Keratinocyte (primary cell): ENCODE results near the gene CCDC9. TPM values are rescaled to one million over a fixed set of nuclear protein-coding genes. Genes with fewer than 3 reads are reported as not detected.

Source experiments
- DNase-seq: peaks from one replicate; pipeline ENCODE4 v3.0.0-alpha.2; 2011; ENCODE audit warnings: low read depth, missing footprints, low spot score
- FAIRE-seq: peaks from 2 replicates; lab custom pipeline; 2011; peaks lifted over from hg19 to GRCh38; lab: Jason Lieb, UNC
- H2AFZ ChIP-seq: 2 replicates; pipeline ENCODE4 v1.6.0; 2012; ENCODE audit warnings: low read length, control low read depth, inconsistent platforms; ENCODE audit not compliant: control insufficient read depth
- H3K27ac ChIP-seq: 2 replicates; pipeline ENCODE4 v1.5.1; 2011; ENCODE audit warnings: low read length; ENCODE audit not compliant: control insufficient read depth, insufficient read depth
- H3K27me3 ChIP-seq: 3 replicates; pipeline ENCODE4 v1.6.0; 2011; ENCODE audit warnings: low read length; ENCODE audit not compliant: control insufficient read depth, insufficient read depth; ENCODE audit errors: extremely low read depth
- H3K36me3 ChIP-seq, 2 experiments: 2 replicates in 1 of 2; 3 replicates in 1 of 2; pipeline ENCODE4 v1.5.1; 2011; ENCODE audit warnings: low read length in 2 of 2, mild to moderate bottlenecking in 1 of 2; ENCODE audit not compliant: control insufficient read depth in 2 of 2, insufficient read depth in 2 of 2; ENCODE audit errors: extremely low read depth in 1 of 2
- H3K4me1 ChIP-seq: 3 replicates; pipeline ENCODE4 v1.5.1; 2011; ENCODE audit warnings: low read length; ENCODE audit not compliant: control insufficient read depth, insufficient read depth; ENCODE audit errors: extremely low read depth
- H3K4me2 ChIP-seq: 3 replicates; pipeline ENCODE4 v1.6.0; 2011; ENCODE audit warnings: low read depth, low read length; ENCODE audit not compliant: control insufficient read depth, insufficient read depth; ENCODE audit errors: extremely low read depth
- H3K4me3 ChIP-seq, 3 experiments: fragments of 200-600 bp in 1 of 3; sonication (generic) in 1 of 3; 2 replicates in 2 of 3; 3 replicates in 1 of 3; pipeline ENCODE4 v1.5.1; 2011 to 2016; ENCODE audit warnings: low read length in 3 of 3, mild to moderate bottlenecking in 3 of 3, control low read depth in 2 of 3, inconsistent platforms in 1 of 3, low read depth in 1 of 3, mixed read lengths in 1 of 3, mixed run types in 1 of 3, moderate library complexity in 1 of 3; ENCODE audit not compliant: control insufficient read depth in 2 of 3, insufficient read depth in 2 of 3; ENCODE audit errors: extremely low read depth in 1 of 3
- H3K79me2 ChIP-seq: 2 replicates; pipeline ENCODE4 v1.6.0; 2012; ENCODE audit warnings: low read length; ENCODE audit not compliant: control insufficient read depth, insufficient read depth
- H3K9ac ChIP-seq: 3 replicates; pipeline ENCODE4 v1.6.0; 2011; ENCODE audit warnings: low read length; ENCODE audit not compliant: control insufficient read depth, insufficient read depth; ENCODE audit errors: extremely low read depth
- H3K9me1 ChIP-seq: 3 replicates; pipeline ENCODE4 v1.6.0; 2011; ENCODE audit warnings: low read length; ENCODE audit not compliant: control insufficient read depth, insufficient read depth; ENCODE audit errors: extremely low read depth
- H3K9me3 ChIP-seq: 2 replicates; pipeline ENCODE4 v1.5.1; 2012; ENCODE audit warnings: low read depth, low read length; ENCODE audit not compliant: control insufficient read depth
- H4K20me1 ChIP-seq: 3 replicates; pipeline ENCODE4 v1.6.0; 2011; ENCODE audit warnings: low read length; ENCODE audit not compliant: control insufficient read depth, insufficient read depth; ENCODE audit errors: extremely low read depth
- EZH2 ChIP-seq: IDR thresholded peaks from one replicate; pipeline ENCODE4 v1.6.1; 2012; ENCODE audit warnings: inconsistent platforms, mild to moderate bottlenecking, low read length, moderate library complexity
- dilution Hi-C: fragments of 300-500 bp; cut with MboI; formaldehyde crosslinking; loops from one replicate; pipeline ENCODE4 v1.7.0; 2020; ENCODE audit warnings: low sequenced_read_pairs; ENCODE audit not compliant: extremely low pct_ligation_motif_present
- polyA plus RNA-seq, 5 experiments: library from polyadenylated mRNA; depleted of rRNA in 3 of 5; stranded (reverse) in 3 of 5; stranded (forward) in 1 of 5; unstranded in 1 of 5; fragments of >200 nt; gene quantifications; 1 replicate in 1 of 5; 2 replicates in 3 of 5; 3 replicates in 1 of 5; pipeline versions ENCODE4 v1.2.1 to v1.2.3, GENCODE V29; 2011 to 2012; ENCODE audit warnings: missing spikeins in 2 of 5, low read depth in 1 of 5, low replicate concordance in 1 of 5
- TF ChIP-seq, protein P1 (sequence below), 3 experiments: IDR thresholded peaks in 1 of 3; conservative IDR thresholded peaks in 1 of 3; optimal IDR thresholded peaks in 1 of 3; 2 replicates in 2 of 3; 3 replicates in 1 of 3; pipeline versions ENCODE3 to v1.5.1; 2011; ENCODE audit warnings: low read length in 3 of 3, mild to moderate bottlenecking in 3 of 3, moderate library complexity in 2 of 3, control low read depth in 1 of 3, inconsistent platforms in 1 of 3; ENCODE audit not compliant: insufficient read depth in 2 of 3; ENCODE audit errors: extremely low read depth in 1 of 3

The CCDC9 gene
- polyA plus RNA-seq, 1 donor (not counting 4 experiments of a cell fraction or from before 2014, with no cell fraction given), result 2.8 TPM

DNA sequence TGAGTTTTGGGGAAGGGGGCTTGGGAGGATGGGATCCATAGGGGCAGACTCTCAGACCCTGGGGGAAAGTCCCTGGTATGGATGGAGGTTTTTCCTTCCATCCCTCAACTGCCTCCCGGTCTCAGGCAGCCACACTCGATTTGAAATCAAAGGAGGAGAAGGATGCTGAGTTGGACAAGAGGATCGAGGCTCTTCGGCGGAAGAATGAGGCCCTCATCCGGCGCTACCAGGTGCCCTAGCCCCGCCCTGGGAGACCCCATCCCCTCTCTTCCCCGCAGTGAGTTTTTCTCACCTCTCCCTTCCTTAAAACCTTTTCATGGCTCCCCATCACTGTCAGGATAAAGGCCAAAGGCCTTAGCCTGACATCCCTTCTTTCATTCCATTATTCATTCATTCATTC, 2.1 kb downstream of the CCDC9 start:
- Histone ChIP-seq H3K27ac (no peak overlapping the region), H2AFZ (no peak overlapping the region), H3K79me2 (peaks cover 6% of the 10 kb centered on the region), H3K4me1 (peaks cover 20% of the 10 kb centered on the region), H3K9me3 (no peaks in the 10 kb centered on the region), H3K4me2 (peak overlapping the region; percentile 79), H3K9me1 (no peaks in the 10 kb centered on the region), H3K27me3 (no peaks in the 10 kb centered on the region), H4K20me1 (no peaks in the 10 kb centered on the region), H3K36me3 (peaks cover 18 to 35% of the 10 kb centered on the region in 2 experiments), H3K4me3 (peak overlapping the region in 1 of 3 experiments; percentile 77), H3K9ac (peak overlapping the region; percentile 80)
- dilution Hi-C loops, result no loop called here
- TF ChIP-seq, protein P1, sequence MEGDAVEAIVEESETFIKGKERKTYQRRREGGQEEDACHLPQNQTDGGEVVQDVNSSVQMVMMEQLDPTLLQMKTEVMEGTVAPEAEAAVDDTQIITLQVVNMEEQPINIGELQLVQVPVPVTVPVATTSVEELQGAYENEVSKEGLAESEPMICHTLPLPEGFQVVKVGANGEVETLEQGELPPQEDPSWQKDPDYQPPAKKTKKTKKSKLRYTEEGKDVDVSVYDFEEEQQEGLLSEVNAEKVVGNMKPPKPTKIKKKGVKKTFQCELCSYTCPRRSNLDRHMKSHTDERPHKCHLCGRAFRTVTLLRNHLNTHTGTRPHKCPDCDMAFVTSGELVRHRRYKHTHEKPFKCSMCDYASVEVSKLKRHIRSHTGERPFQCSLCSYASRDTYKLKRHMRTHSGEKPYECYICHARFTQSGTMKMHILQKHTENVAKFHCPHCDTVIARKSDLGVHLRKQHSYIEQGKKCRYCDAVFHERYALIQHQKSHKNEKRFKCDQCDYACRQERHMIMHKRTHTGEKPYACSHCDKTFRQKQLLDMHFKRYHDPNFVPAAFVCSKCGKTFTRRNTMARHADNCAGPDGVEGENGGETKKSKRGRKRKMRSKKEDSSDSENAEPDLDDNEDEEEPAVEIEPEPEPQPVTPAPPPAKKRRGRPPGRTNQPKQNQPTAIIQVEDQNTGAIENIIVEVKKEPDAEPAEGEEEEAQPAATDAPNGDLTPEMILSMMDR (optimal IDR thresholded peaks at IDR 0.05 in 1 of 3, IDR thresholded peaks at IDR 0.05 in 1 of 3, conservative IDR thresholded peaks at IDR 0.05 in 1 of 3; ENCODE audit: extremely low read depth in 1 of 3, insufficient read depth in 2 of 3, low read length in 3 of 3), result no peak
- no peak for TF ChIP-seq EZH2
- DNase-seq (no peak), FAIRE-seq (no peak)

DNA sequence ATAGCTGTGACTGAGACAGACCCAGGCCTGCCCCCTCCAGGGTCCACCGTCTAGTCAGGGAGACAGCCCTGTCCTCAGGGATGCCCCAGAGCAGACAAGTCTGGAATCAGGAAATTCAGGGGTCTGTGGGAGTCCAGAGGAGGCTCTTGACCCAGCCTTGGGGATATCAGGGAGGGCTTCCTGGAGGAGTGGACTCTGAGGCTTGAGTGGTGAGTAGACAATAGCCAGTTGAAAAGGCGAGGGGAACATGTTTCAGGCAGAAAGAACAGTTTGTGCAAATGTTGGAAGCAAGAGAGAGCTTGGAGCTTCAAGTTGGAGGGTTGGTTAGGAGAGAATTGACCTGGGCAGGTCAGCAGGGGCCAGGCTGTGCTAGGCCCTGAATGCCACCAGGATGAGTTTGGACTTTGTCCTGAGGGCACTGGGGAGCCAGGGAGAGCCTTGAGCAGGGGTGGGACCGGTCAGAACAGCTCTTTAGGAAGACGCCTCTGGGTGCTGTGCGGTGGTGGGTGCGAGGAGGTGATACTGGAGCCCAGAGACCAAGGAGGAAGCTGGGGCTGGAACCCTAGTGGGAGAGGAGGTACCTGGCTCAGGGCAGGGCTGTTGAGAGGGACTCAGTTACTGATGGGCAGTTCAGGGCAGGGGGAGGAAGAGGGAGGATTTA, 2.7 kb downstream of the CCDC9 start:
- H3K9ac ChIP-seq, result no peak overlapping the region
- dilution Hi-C loops, result no loop called here
- no peaks in the 10 kb centered on the region for H3K9me1 ChIP-seq
- FAIRE-seq, result no peak
- no peak for DNase-seq
- H3K4me1 ChIP-seq, result peaks cover 14% of the 10 kb centered on the region
- H4K20me1 ChIP-seq, result no peaks in the 10 kb centered on the region
- no peaks in the 10 kb centered on the region for H3K27me3 ChIP-seq
- no peak overlapping the region for H3K4me2 ChIP-seq
- no peak for TF ChIP-seq EZH2
- TF ChIP-seq, protein P1 (optimal IDR thresholded peaks at IDR 0.05 in 1 of 3, IDR thresholded peaks at IDR 0.05 in 1 of 3, conservative IDR thresholded peaks at IDR 0.05 in 1 of 3; ENCODE audit: extremely low read depth in 1 of 3, insufficient read depth in 2 of 3, low read length in 3 of 3), result no peak
- H3K27ac ChIP-seq, result no peak overlapping the region
- H3K4me3 ChIP-seq, result no peak overlapping the region
- no peaks in the 10 kb centered on the region for H3K9me3 ChIP-seq
- H3K79me2 ChIP-seq, result peaks cover 6% of the 10 kb centered on the region
- peaks cover 18 to 35% of the 10 kb centered on the region in 2 experiments for H3K36me3 ChIP-seq
- H2AFZ ChIP-seq, result no peak overlapping the region
